ENCODE measurements around the gene DCX. TPM values are rescaled to one million over a fixed set of nuclear protein-coding genes. Genes with fewer than 3 reads are reported as not detected.

Gene DCX
- total and polyA plus RNA-seq, 2 of the 4 experiments (the other 2 are of a cell fraction), result not detected

DNA sequence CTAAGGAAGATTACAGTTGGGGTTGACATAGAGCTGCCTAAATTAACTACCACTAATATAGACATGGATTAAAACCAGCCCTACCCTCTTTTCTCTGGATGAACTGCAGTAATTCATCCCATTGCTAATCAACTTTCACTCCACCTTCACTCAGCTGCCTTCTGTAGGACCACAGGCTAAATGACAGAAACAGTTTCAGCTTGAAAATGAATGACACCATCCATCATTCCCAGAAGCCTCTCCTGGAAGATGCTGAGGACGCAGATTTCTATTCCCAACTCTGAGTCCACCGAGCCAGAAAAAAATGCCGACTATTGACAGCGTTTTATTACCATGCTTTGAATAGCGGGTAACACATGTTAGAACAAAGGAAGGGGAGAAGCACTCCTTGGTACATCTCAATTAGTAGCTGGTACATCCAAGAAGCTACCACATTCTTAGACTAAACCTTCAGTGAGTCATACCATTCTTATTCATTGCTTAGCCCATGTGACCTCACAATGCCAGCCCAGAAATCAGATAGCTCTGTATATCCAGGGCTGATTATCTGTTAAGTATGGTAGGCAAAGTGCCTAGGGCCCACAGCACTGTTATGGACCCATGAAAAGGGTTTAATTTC is 25.3 kb downstream of the DCX start:
- Histone ChIP-seq H3K9ac (ENCODE audit: low read depth, low read length) (no peak overlapping the region), H3K56ac (ENCODE audit: extremely low read depth, insufficient read depth, low read length) (no peak overlapping the region), H4K20me1 (ENCODE audit: insufficient read depth, low read length) (no peaks in the 10 kb centered on the region), H3K36me3 (ENCODE audit: control insufficient read depth, insufficient read depth, low read length) (no peaks in the 10 kb centered on the region), H2BK20ac (ENCODE audit: low read depth, low read length) (no peak overlapping the region), H3K27me3 (ENCODE audit: control insufficient read depth, insufficient read depth, low read length) (no peaks in the 10 kb centered on the region; the same call in 1 of the 2 replicates), H3K23ac (ENCODE audit: low read depth, low read length) (no peak overlapping the region), H3K4me2 (ENCODE audit: low read depth, low read length) (no peak overlapping the region), H3K79me1 (ENCODE audit: low read depth in 1 of 2, low read length in 2 of 2) (no peaks in the 10 kb centered on the region), H3K18ac (ENCODE audit: low read depth, low read length) (no peak overlapping the region), H2BK5ac (ENCODE audit: low read depth, low read length, poor library complexity, severe bottlenecking) (no peak overlapping the region), H3K4me1 (ENCODE audit: control insufficient read depth, insufficient read depth, low read length) (no peaks in the 10 kb centered on the region), H3K9me1 (ENCODE audit: insufficient read depth, low read length) (no peaks in the 10 kb centered on the region), H3K4me3 (ENCODE audit: insufficient read depth, low read depth, low read length) (no peak overlapping the region), H2BK15ac (ENCODE audit: low read depth, low read length) (no peak overlapping the region), H3K27ac (ENCODE audit: insufficient read depth, low read length) (no peak overlapping the region), H4K5ac (ENCODE audit: low read depth, low read length) (no peak overlapping the region), H2AFZ (replicated peaks; ENCODE audit: low read length, poor library complexity) (no peak overlapping the region), H2BK120ac (ENCODE audit: low read depth, low read length) (no peak overlapping the region), H2AK9ac (replicated peaks; ENCODE audit: low read depth, low read length, poor library complexity) (no peak overlapping the region), H3K9me3 (ENCODE audit: control insufficient read depth, insufficient read depth, low read length) (no peaks in the 10 kb centered on the region), H3K4ac (ENCODE audit: low read depth, low read length) (no peak overlapping the region), H4K8ac (ENCODE audit: low read depth in 2 of 2, low read length in 2 of 2) (no peak overlapping the region), H2AK5ac (ENCODE audit: low read depth, low read length) (no peak overlapping the region), H4K91ac (ENCODE audit: insufficient read depth, low read depth, low read length) (no peak overlapping the region), H3K14ac (replicated peaks; ENCODE audit: low read depth, low read length) (no peak overlapping the region)
- dilution Hi-C loops (cut with HindIII; ENCODE audit: low sequenced_read_pairs, unreplicated experiment) (no loop called here), intact Hi-C loops (cut with micrococcal nuclease) (no loop called here), in situ Hi-C loops (cut with MboI; ENCODE audit: low sequenced_read_pairs) (no loop called here)
- CTCF ChIA-PET, result no interaction called here
- DNase-seq (no peak), ATAC-seq (ENCODE audit: low read depth) (no peak)
- WGBS, 2 experiments (ENCODE audit: extremely low coverage in 2 of 2, insufficient read length in 1 of 2), result no CpG with 5 or more reads among the region's 5 CpGs
- BruUV-seq (replicated peaks), result no TSS peak
- TF ChIP-seq RFX5 (IDR thresholded peaks at IDR 0.05; ENCODE audit: low read depth, low read length) (no peak), MAFK (IDR thresholded peaks at IDR 0.05; ENCODE audit: low read depth, low read length) (no peak), CHD1 (IDR thresholded peaks at IDR 0.05; ENCODE audit: low read depth, low read length) (no peak), POLR2A (IDR thresholded peaks at IDR 0.05; ENCODE audit: low read depth, low read length) (no peak)
- POLR2A ChIA-PET (ENCODE audit: unreplicated experiment), result no interaction called here

Data from IMR-90 (cell line).